ENCODE measurements around the gene MCEMP1. TPM values are rescaled to one million over a fixed set of nuclear protein-coding genes. Genes with fewer than 3 reads are reported as not detected.

The MCEMP1 gene
- polyA plus RNA-seq, 3 donors, result 79.4 to 122 (median 104) TPM

- no peak overlapping the region for H3K27ac Mint-ChIP-seq
- H3K79me2 ChIP-seq (ENCODE audit: insufficient read depth, low read length), result no peaks in the 10 kb centered on the region
These were observed 20.9 kb downstream of the MCEMP1 start for GRCh38 chr19:7697721-7698287.

DNA sequence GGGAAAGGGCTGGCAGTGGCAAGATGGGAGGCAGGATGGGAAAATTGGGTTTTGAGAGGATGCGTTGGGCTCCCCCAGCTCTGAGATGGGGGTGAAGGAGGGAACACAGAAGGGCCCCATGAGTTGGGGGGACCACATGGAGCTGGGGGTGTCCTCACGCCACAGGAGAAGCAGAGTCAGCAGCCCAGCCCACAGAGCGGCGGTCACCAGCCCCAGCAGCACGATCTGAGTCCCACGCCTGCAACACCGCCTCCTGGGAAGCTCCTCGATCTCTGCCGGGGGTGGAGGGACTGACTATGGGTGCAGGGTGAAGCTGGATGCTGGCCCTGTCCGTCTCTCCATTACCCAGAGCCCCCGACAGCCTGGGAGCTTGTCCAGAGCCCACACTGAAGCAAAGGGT lies 21.7 kb downstream of the MCEMP1 start:
- TF ChIP-seq CTCF (IDR thresholded peaks at IDR 0.05), result no peak
- no peak overlapping the region for H3K27ac ChIP-seq (ENCODE audit: low read depth in 1 of 2, low read length in 2 of 2)
- H3K9me3 Mint-ChIP-seq, result no peaks in the 10 kb centered on the region
- no peaks in the 10 kb centered on the region for H3K27me3 ChIP-seq (ENCODE audit: control insufficient read depth in 2 of 2, insufficient read depth in 2 of 2, low read length in 2 of 2)
- no peaks in the 10 kb centered on the region for H3K79me2 ChIP-seq (ENCODE audit: insufficient read depth, low read length)
- H3K36me3 ChIP-seq (replicated peaks in 1 of 2; ENCODE audit: control insufficient read depth in 1 of 2, insufficient read depth in 2 of 2, low read length in 2 of 2), result no peaks in the 10 kb centered on the region
- H3K4me1 ChIP-seq (ENCODE audit: control insufficient read depth in 1 of 2, insufficient read depth in 2 of 2, low read length in 2 of 2), result peaks cover 49 to 56% of the 10 kb centered on the region in 2 donors
- H3K27me3 Mint-ChIP-seq (ENCODE audit: low read depth in 3 of 3), result peaks cover 2 to 10% (median 4%) of the 10 kb centered on the region in 3 donors
- peaks cover 0 to 2% of the 10 kb centered on the region in 2 donors for H3K36me3 Mint-ChIP-seq
- no peaks in the 10 kb centered on the region for H3K9me3 ChIP-seq (replicated peaks in 1 of 2; ENCODE audit: control insufficient read depth in 1 of 2, insufficient read depth in 1 of 2, low read length in 2 of 2)
- no peak overlapping the region for H3K9ac ChIP-seq (ENCODE audit: insufficient read depth, low read length, poor library complexity, severe bottlenecking)
- peak in 1 of 3 donors; percentile 6 for DNase-seq
- peak overlapping the region in 3 of 7 donors; percentile 33 to 89 (median 77) for H3K27ac Mint-ChIP-seq
- intact Hi-C loops (cut with micrococcal nuclease), result loop anchor here (5.0 kb wide), 2 partner anchors 39 to 44 kb away; no protein-coding TSS in a partner anchor
- H3K4me2 ChIP-seq (replicated peaks; ENCODE audit: extremely low read depth, low read length, poor library complexity, severe bottlenecking), result no peak overlapping the region
- 54% methylated on average over 11 of the region's 11 CpGs for WGBS (ENCODE audit: insufficient coverage)
- H3K4me3 Mint-ChIP-seq, result peak overlapping the region in 1 of 2 donors; percentile 63
- H2AFZ ChIP-seq (ENCODE audit: insufficient read depth, low read depth, low read length, poor library complexity, severe bottlenecking), result no peak overlapping the region
- no peak overlapping the region for H3K4me3 ChIP-seq (replicated peaks in 1 of 3; ENCODE audit: low read depth in 2 of 3, low read length in 3 of 3)
- H3K4me1 Mint-ChIP-seq, result peaks cover 54% of the 10 kb centered on the region
- H4K20me1 ChIP-seq (ENCODE audit: insufficient read depth, low read length), result no peaks in the 10 kb centered on the region

More at GRCh38 chr19:7697721-7698287, 20.9 kb downstream of the MCEMP1 start:
- peaks cover 48% of the 10 kb centered on the region for H3K4me1 Mint-ChIP-seq
- intact Hi-C loops (cut with micrococcal nuclease), result loop anchor here (5.0 kb wide), 2 partner anchors 39 to 44 kb away; no protein-coding TSS in a partner anchor
- no peak overlapping the region for H3K4me2 ChIP-seq (replicated peaks; ENCODE audit: extremely low read depth, low read length, poor library complexity, severe bottlenecking)
- DNase-seq, result no peak
- no peak overlapping the region for H2AFZ ChIP-seq (ENCODE audit: insufficient read depth, low read depth, low read length, poor library complexity, severe bottlenecking)
- peaks cover 0 to 2% of the 10 kb centered on the region in 2 donors for H3K36me3 Mint-ChIP-seq
- H3K4me1 ChIP-seq (ENCODE audit: control insufficient read depth in 1 of 2, insufficient read depth in 2 of 2, low read length in 2 of 2), result peaks cover 41 to 48% of the 10 kb centered on the region in 2 donors
- peaks cover 2 to 10% (median 4%) of the 10 kb centered on the region in 3 donors for H3K27me3 Mint-ChIP-seq (ENCODE audit: low read depth in 3 of 3)
- H3K9ac ChIP-seq (ENCODE audit: insufficient read depth, low read length, poor library complexity, severe bottlenecking), result no peak overlapping the region
- no peaks in the 10 kb centered on the region for H3K36me3 ChIP-seq (replicated peaks in 1 of 2; ENCODE audit: control insufficient read depth in 1 of 2, insufficient read depth in 2 of 2, low read length in 2 of 2)
- TF ChIP-seq CTCF (IDR thresholded peaks at IDR 0.05), result no peak
- no peak overlapping the region for H3K27ac ChIP-seq (ENCODE audit: low read depth in 1 of 2, low read length in 2 of 2)
- 99% methylated on average over 7 of the region's 10 CpGs for WGBS (ENCODE audit: insufficient coverage)
- no peak overlapping the region for H3K4me3 ChIP-seq (replicated peaks in 1 of 3; ENCODE audit: low read depth in 2 of 3, low read length in 3 of 3)
- no peak overlapping the region for H3K4me3 Mint-ChIP-seq
- H3K9me3 Mint-ChIP-seq, result no peaks in the 10 kb centered on the region
- H4K20me1 ChIP-seq (ENCODE audit: insufficient read depth, low read length), result no peaks in the 10 kb centered on the region
- H3K9me3 ChIP-seq (replicated peaks in 1 of 2; ENCODE audit: control insufficient read depth in 1 of 2, insufficient read depth in 1 of 2, low read length in 2 of 2), result no peaks in the 10 kb centered on the region
- H3K27me3 ChIP-seq (ENCODE audit: control insufficient read depth in 2 of 2, insufficient read depth in 2 of 2, low read length in 2 of 2), result no peaks in the 10 kb centered on the region
